ENCODE results near the gene ING3.
A peak's percentile ranks its signal among the peaks of the same experiment; 100 is the strongest.

Gene ING3

GRCh38 chr7:120927454-120928103 is 23.0 kb upstream of the ING3 start:
- Histone ChIP-seq H3K9me3 (ENCODE audit: control insufficient read depth in 1 of 2, low read length in 2 of 2) (no peaks in the 10 kb centered on the region), H3K9ac (ENCODE audit: low read depth in 1 of 2, low read length in 2 of 2) (no peak overlapping the region), H3K27me3 (ENCODE audit: control insufficient read depth in 1 of 2, insufficient read depth in 2 of 2, low read length in 2 of 2) (no peaks in the 10 kb centered on the region)

GRCh38 chr7:120931243-120931642 is 19.3 kb upstream of the ING3 start:
- no peak overlapping the region for H3K27ac ChIP-seq (ENCODE audit: low read depth, low read length)
- no peaks in the 10 kb centered on the region for H3K36me3 ChIP-seq (ENCODE audit: control insufficient read depth in 1 of 2, insufficient read depth in 2 of 2, low read length in 2 of 2)
- H3K9ac ChIP-seq (ENCODE audit: low read depth in 1 of 2, low read length in 2 of 2), result no peak overlapping the region
- no peaks in the 10 kb centered on the region for H3K9me3 ChIP-seq (ENCODE audit: control insufficient read depth in 1 of 2, low read length in 2 of 2)
- no peak overlapping the region for H3K4me3 ChIP-seq (ENCODE audit: low read depth in 1 of 2, low read length in 2 of 2)
- no peaks in the 10 kb centered on the region for H3K4me1 ChIP-seq (ENCODE audit: control insufficient read depth in 1 of 2, insufficient read depth in 2 of 2, low read length in 2 of 2)
- H3K27me3 ChIP-seq (ENCODE audit: control insufficient read depth in 1 of 2, insufficient read depth in 2 of 2, low read length in 2 of 2), result no peaks in the 10 kb centered on the region

More at GRCh38 chr7:120927454-120928103, 23.0 kb upstream of the ING3 start:
- Histone ChIP-seq H3K4me3 (ENCODE audit: low read depth in 1 of 2, low read length in 2 of 2) (no peak overlapping the region), H3K4me1 (ENCODE audit: control insufficient read depth in 1 of 2, insufficient read depth in 2 of 2, low read length in 2 of 2) (no peaks in the 10 kb centered on the region), H3K36me3 (ENCODE audit: control insufficient read depth in 1 of 2, insufficient read depth in 2 of 2, low read length in 2 of 2) (no peaks in the 10 kb centered on the region), H3K27ac (ENCODE audit: low read depth, low read length) (no peak overlapping the region)

GRCh38 chr7:120933475-120933874 is 17.1 kb upstream of the ING3 start:
- no peaks in the 10 kb centered on the region for H3K27me3 ChIP-seq (ENCODE audit: control insufficient read depth in 1 of 2, insufficient read depth in 2 of 2, low read length in 2 of 2)
- H3K9me3 ChIP-seq (ENCODE audit: control insufficient read depth in 1 of 2, low read length in 2 of 2), result no peaks in the 10 kb centered on the region
- no peak overlapping the region for H3K27ac ChIP-seq (ENCODE audit: low read depth, low read length)
- no peak overlapping the region for H3K4me3 ChIP-seq (ENCODE audit: low read depth in 1 of 2, low read length in 2 of 2)
- no peaks in the 10 kb centered on the region for H3K4me1 ChIP-seq (ENCODE audit: control insufficient read depth in 1 of 2, insufficient read depth in 2 of 2, low read length in 2 of 2)
- H3K9ac ChIP-seq (ENCODE audit: low read depth in 1 of 2, low read length in 2 of 2), result no peak overlapping the region
- no peaks in the 10 kb centered on the region for H3K36me3 ChIP-seq (ENCODE audit: control insufficient read depth in 1 of 2, insufficient read depth in 2 of 2, low read length in 2 of 2)

GRCh38 chr7:120939345-120939744 is 11.2 kb upstream of the ING3 start:
- Histone ChIP-seq H3K36me3 (ENCODE audit: control insufficient read depth in 1 of 2, insufficient read depth in 2 of 2, low read length in 2 of 2) (no peaks in the 10 kb centered on the region), H3K27ac (ENCODE audit: low read depth, low read length) (no peak overlapping the region), H3K27me3 (ENCODE audit: control insufficient read depth in 1 of 2, insufficient read depth in 2 of 2, low read length in 2 of 2) (no peaks in the 10 kb centered on the region), H3K9me3 (ENCODE audit: control insufficient read depth in 1 of 2, low read length in 2 of 2) (no peaks in the 10 kb centered on the region), H3K9ac (ENCODE audit: low read depth in 1 of 2, low read length in 2 of 2) (no peak overlapping the region), H3K4me3 (ENCODE audit: low read depth in 1 of 2, low read length in 2 of 2) (no peak overlapping the region), H3K4me1 (ENCODE audit: control insufficient read depth in 1 of 2, insufficient read depth in 2 of 2, low read length in 2 of 2) (no peaks in the 10 kb centered on the region)

- H3K4me3 ChIP-seq (ENCODE audit: low read depth in 1 of 2, low read length in 2 of 2), result no peak overlapping the region
- no peaks in the 10 kb centered on the region for H3K9me3 ChIP-seq (ENCODE audit: control insufficient read depth in 1 of 2, low read length in 2 of 2)
- H3K4me1 ChIP-seq (ENCODE audit: control insufficient read depth in 1 of 2, insufficient read depth in 2 of 2, low read length in 2 of 2), result no peaks in the 10 kb centered on the region
Measured at GRCh38 chr7:120941064-120941463, 9.5 kb upstream of the ING3 start.

GRCh38 chr7:120941856-120942255 is 8.7 kb upstream of the ING3 start:
- Histone ChIP-seq H3K4me3 (ENCODE audit: low read depth in 1 of 2, low read length in 2 of 2) (no peak overlapping the region), H3K9ac (ENCODE audit: low read depth in 1 of 2, low read length in 2 of 2) (no peak overlapping the region), H3K4me1 (ENCODE audit: control insufficient read depth in 1 of 2, insufficient read depth in 2 of 2, low read length in 2 of 2) (no peaks in the 10 kb centered on the region), H3K27me3 (ENCODE audit: control insufficient read depth in 1 of 2, insufficient read depth in 2 of 2, low read length in 2 of 2) (no peaks in the 10 kb centered on the region), H3K9me3 (ENCODE audit: control insufficient read depth in 1 of 2, low read length in 2 of 2) (no peaks in the 10 kb centered on the region), H3K36me3 (ENCODE audit: control insufficient read depth in 1 of 2, insufficient read depth in 2 of 2, low read length in 2 of 2) (no peaks in the 10 kb centered on the region), H3K27ac (ENCODE audit: low read depth, low read length) (no peak overlapping the region)

More at GRCh38 chr7:120941064-120941463, 9.5 kb upstream of the ING3 start:
- Histone ChIP-seq H3K9ac (ENCODE audit: low read depth in 1 of 2, low read length in 2 of 2) (no peak overlapping the region), H3K27me3 (ENCODE audit: control insufficient read depth in 1 of 2, insufficient read depth in 2 of 2, low read length in 2 of 2) (no peaks in the 10 kb centered on the region), H3K27ac (ENCODE audit: low read depth, low read length) (no peak overlapping the region), H3K36me3 (ENCODE audit: control insufficient read depth in 1 of 2, insufficient read depth in 2 of 2, low read length in 2 of 2) (no peaks in the 10 kb centered on the region)

- Histone ChIP-seq H3K4me3 (ENCODE audit: low read depth in 1 of 2, low read length in 2 of 2) (no peak overlapping the region), H3K27ac (ENCODE audit: low read depth, low read length) (no peak overlapping the region), H3K36me3 (ENCODE audit: control insufficient read depth in 1 of 2, insufficient read depth in 2 of 2, low read length in 2 of 2) (no peaks in the 10 kb centered on the region)
Measured at GRCh38 chr7:120942861-120943260, 7.7 kb upstream of the ING3 start.

GRCh38 chr7:120944826-120945562 is 5.6 kb upstream of the ING3 start:
- Histone ChIP-seq H3K9me3 (ENCODE audit: control insufficient read depth in 1 of 2, low read length in 2 of 2) (no peaks in the 10 kb centered on the region), H3K4me3 (ENCODE audit: low read depth in 1 of 2, low read length in 2 of 2) (no peak overlapping the region), H3K9ac (ENCODE audit: low read depth in 1 of 2, low read length in 2 of 2) (no peak overlapping the region), H3K4me1 (ENCODE audit: control insufficient read depth in 1 of 2, insufficient read depth in 2 of 2, low read length in 2 of 2) (no peaks in the 10 kb centered on the region), H3K27me3 (ENCODE audit: control insufficient read depth in 1 of 2, insufficient read depth in 2 of 2, low read length in 2 of 2) (no peaks in the 10 kb centered on the region), H3K27ac (ENCODE audit: low read depth, low read length) (no peak overlapping the region), H3K36me3 (ENCODE audit: control insufficient read depth in 1 of 2, insufficient read depth in 2 of 2, low read length in 2 of 2) (no peaks in the 10 kb centered on the region)

More at GRCh38 chr7:120942861-120943260, 7.7 kb upstream of the ING3 start:
- H3K9me3 ChIP-seq (ENCODE audit: control insufficient read depth in 1 of 2, low read length in 2 of 2), result no peaks in the 10 kb centered on the region
- no peaks in the 10 kb centered on the region for H3K27me3 ChIP-seq (ENCODE audit: control insufficient read depth in 1 of 2, insufficient read depth in 2 of 2, low read length in 2 of 2)
- H3K4me1 ChIP-seq (ENCODE audit: control insufficient read depth in 1 of 2, insufficient read depth in 2 of 2, low read length in 2 of 2), result no peaks in the 10 kb centered on the region
- no peak overlapping the region for H3K9ac ChIP-seq (ENCODE audit: low read depth in 1 of 2, low read length in 2 of 2)

- Histone ChIP-seq H3K9me3 (ENCODE audit: control insufficient read depth in 1 of 2, low read length in 2 of 2) (no peaks in the 10 kb centered on the region), H3K36me3 (ENCODE audit: control insufficient read depth in 1 of 2, insufficient read depth in 2 of 2, low read length in 2 of 2) (no peaks in the 10 kb centered on the region), H3K27me3 (ENCODE audit: control insufficient read depth in 1 of 2, insufficient read depth in 2 of 2, low read length in 2 of 2) (no peaks in the 10 kb centered on the region), H3K9ac (ENCODE audit: low read depth in 1 of 2, low read length in 2 of 2) (no peak overlapping the region), H3K4me3 (ENCODE audit: low read depth in 1 of 2, low read length in 2 of 2) (no peak overlapping the region), H3K4me1 (ENCODE audit: control insufficient read depth in 1 of 2, insufficient read depth in 2 of 2, low read length in 2 of 2) (peaks cover 9 to 12% of the 10 kb centered on the region in 2 donors), H3K27ac (ENCODE audit: low read depth, low read length) (no peak overlapping the region)
Measured at GRCh38 chr7:120947980-120948379, 2.6 kb upstream of the ING3 start.

- H3K4me3 ChIP-seq (ENCODE audit: low read depth in 1 of 2, low read length in 2 of 2), result peak overlapping the region; percentile 79 to 98
- H3K27me3 ChIP-seq (ENCODE audit: control insufficient read depth in 1 of 2, insufficient read depth in 2 of 2, low read length in 2 of 2), result no peaks in the 10 kb centered on the region
- H3K4me1 ChIP-seq (ENCODE audit: control insufficient read depth in 1 of 2, insufficient read depth in 2 of 2, low read length in 2 of 2), result peaks cover 9 to 12% of the 10 kb centered on the region in 2 donors
- peak overlapping the region; percentile 52 to 65 for H3K9ac ChIP-seq (ENCODE audit: low read depth in 1 of 2, low read length in 2 of 2)
- H3K36me3 ChIP-seq (ENCODE audit: control insufficient read depth in 1 of 2, insufficient read depth in 2 of 2, low read length in 2 of 2), result peaks cover 2 to 8% of the 10 kb centered on the region in 2 donors
- no peak overlapping the region for H3K27ac ChIP-seq (ENCODE audit: low read depth, low read length)
- no peaks in the 10 kb centered on the region for H3K9me3 ChIP-seq (ENCODE audit: control insufficient read depth in 1 of 2, low read length in 2 of 2)
Measured at GRCh38 chr7:120949393-120949911, 1.1 kb upstream of the ING3 start.

Measured in duodenal mucosa (tissue), 2 donors.